CD14-positive monocyte (primary cell): ENCODE results near the gene METTL21A. TPM values are rescaled to one million over a fixed set of nuclear protein-coding genes. Genes with fewer than 3 reads are reported as not detected.
"Not testable (repeated sequence)": the region's sequence is repeated elsewhere in the genome, so short reads cannot be mapped to it uniquely, and the experiment has no call there.

Experiments used
- DNase-seq, 3 donors: peaks; one replicate each; pipeline ENCODE4 v3.0.0-alpha.2; 2011 to 2022
- H2AFZ ChIP-seq: 2 replicates; pipeline ENCODE4 v1.6.0; 2012; ENCODE audit warnings: mild to moderate bottlenecking, low read depth, low read length, inconsistent platforms; ENCODE audit not compliant: insufficient read depth, poor library complexity, severe bottlenecking
- H3K27ac ChIP-seq, 2 donors: 1 replicate in 1 of 2; 2 replicates in 1 of 2; pipeline ENCODE4 v1.5.1; 2012 to 2013; ENCODE audit warnings: low read length in 2 of 2, control low read depth in 1 of 2, inconsistent platforms in 1 of 2, low read depth in 1 of 2, mild to moderate bottlenecking in 1 of 2
- H3K27me3 ChIP-seq, 2 donors: one replicate each; pipeline versions ENCODE4 v1.6.0 to v1.6.1; 2011 to 2013; ENCODE audit warnings: low read length in 2 of 2; ENCODE audit not compliant: control insufficient read depth in 2 of 2, insufficient read depth in 2 of 2
- H3K36me3 ChIP-seq, 2 donors: replicated peaks in 1 of 2; 1 replicate in 1 of 2; 2 replicates in 1 of 2; pipeline versions ENCODE4 v1.5.1 to v1.6.1; 2012 to 2013; ENCODE audit warnings: low read length in 2 of 2, control low read depth in 1 of 2, inconsistent platforms in 1 of 2, mild to moderate bottlenecking in 1 of 2; ENCODE audit not compliant: insufficient read depth in 2 of 2, control insufficient read depth in 1 of 2
- H3K4me1 ChIP-seq, 2 donors: 1 replicate in 1 of 2; 2 replicates in 1 of 2; pipeline versions ENCODE4 v1.5.1 to v1.6.1; 2012 to 2013; ENCODE audit warnings: low read length in 2 of 2, control low read depth in 1 of 2, inconsistent platforms in 1 of 2, mild to moderate bottlenecking in 1 of 2, moderate library complexity in 1 of 2; ENCODE audit not compliant: insufficient read depth in 2 of 2, control insufficient read depth in 1 of 2
- H3K4me2 ChIP-seq: replicated peaks from 2 replicates; pipeline ENCODE3; 2012; ENCODE audit warnings: low read length, moderate library complexity, mild to moderate bottlenecking; ENCODE audit not compliant: poor library complexity, severe bottlenecking; ENCODE audit errors: extremely low read depth
- H3K4me3 ChIP-seq, 3 experiments: fragments of 200-600 bp in 1 of 3; sonication (generic) in 1 of 3; replicated peaks in 1 of 3; 1 replicate in 2 of 3; 2 replicates in 1 of 3; pipeline ENCODE4 v1.5.1; 2011 to 2013; ENCODE audit warnings: low read length in 3 of 3, mild to moderate bottlenecking in 3 of 3, control low read depth in 2 of 3, low read depth in 2 of 3, inconsistent platforms in 1 of 3, moderate library complexity in 1 of 3
- H3K79me2 ChIP-seq: 2 replicates; pipeline ENCODE4 v1.6.0; 2012; ENCODE audit warnings: mild to moderate bottlenecking, control low read depth, inconsistent platforms, low read length, moderate library complexity; ENCODE audit not compliant: insufficient read depth
- H3K9ac ChIP-seq: 2 replicates; pipeline ENCODE4 v1.6.0; 2017; ENCODE audit warnings: low read length, mild to moderate bottlenecking; ENCODE audit not compliant: insufficient read depth, poor library complexity, severe bottlenecking
- H3K9me3 ChIP-seq, 2 donors: replicated peaks in 1 of 2; 1 replicate in 1 of 2; 2 replicates in 1 of 2; pipeline versions ENCODE4 v1.5.1 to v1.6.1; 2012 to 2013; ENCODE audit warnings: low read length in 2 of 2, control low read depth in 1 of 2; ENCODE audit not compliant: control insufficient read depth in 1 of 2, insufficient read depth in 1 of 2
- H4K20me1 ChIP-seq: 2 replicates; pipeline ENCODE4 v1.6.0; 2012; ENCODE audit warnings: mild to moderate bottlenecking, low read length, control low read depth, moderate library complexity; ENCODE audit not compliant: insufficient read depth
- H3K27ac Mint-ChIP-seq, 7 donors: one replicate each; pipeline ENCODE4 v1.8.0; 2020; ENCODE audit warnings: mild to moderate bottlenecking in 7 of 7, mixed read lengths in 7 of 7, moderate library complexity in 6 of 7, inconsistent platforms in 2 of 7
- H3K27me3 Mint-ChIP-seq, 3 donors: one replicate each; pipeline ENCODE4 v1.8.0; 2021 to 2022; ENCODE audit warnings: low read depth in 3 of 3, mild to moderate bottlenecking in 3 of 3, mixed read lengths in 3 of 3, moderate library complexity in 3 of 3, inconsistent platforms in 1 of 3
- H3K36me3 Mint-ChIP-seq, 2 donors: one replicate each; pipeline ENCODE4 v1.8.0; 2020; ENCODE audit warnings: mixed read lengths in 2 of 2, inconsistent platforms in 1 of 2, mild to moderate bottlenecking in 1 of 2
- H3K4me1 Mint-ChIP-seq: one replicate; pipeline ENCODE4 v1.8.0; 2020; ENCODE audit warnings: mild to moderate bottlenecking, mixed read lengths
- H3K4me3 Mint-ChIP-seq, 2 donors: one replicate each; pipeline ENCODE4 v1.8.0; 2020; ENCODE audit warnings: mild to moderate bottlenecking in 2 of 2, mixed read lengths in 2 of 2, moderate library complexity in 1 of 2
- H3K9me3 Mint-ChIP-seq, 7 donors: one replicate each; pipeline ENCODE4 v1.8.0; 2020 to 2022; ENCODE audit warnings: mixed read lengths in 7 of 7, mild to moderate bottlenecking in 6 of 7, moderate library complexity in 6 of 7, inconsistent platforms in 2 of 7
- CTCF ChIP-seq: fragments of 200-600 bp; IDR thresholded peaks from one replicate; pipeline ENCODE4 v1.8.0; 2022; ENCODE audit warnings: antibody characterized with exemption, mild to moderate bottlenecking
- WGBS: methylation state at CpG from one replicate; pipeline ENCODE4 v1.1.5; 2013; ENCODE audit warnings: missing lambda C conversion rate; ENCODE audit not compliant: insufficient coverage; 5-methylcytosine and 5-hydroxymethylcytosine counted together
- intact Hi-C, 2 donors: fragments of 100-400 bp; cut with micrococcal nuclease; formaldehyde crosslinking; loops; one replicate each; pipeline versions ENCODE4 v1.15.0 to v1.15.1; 2023
- polyA plus RNA-seq, 3 donors: library from polyadenylated mRNA; depleted of rRNA in 1 of 3; unstranded in 2 of 3; stranded (reverse) in 1 of 3; fragments of 300-500 nt in 2 of 3; fragments of >200 nt in 1 of 3; fragmentation: Illumina TruSeq in 2 of 3; gene quantifications; 1 replicate in 2 of 3; 2 replicates in 1 of 3; pipeline ENCODE4 v1.2.3, GENCODE V29; 2012 to 2021

METTL21A gene
- polyA plus RNA-seq, 3 donors, result 13.5 to 47.0 (median 44.7) TPM

DNA sequence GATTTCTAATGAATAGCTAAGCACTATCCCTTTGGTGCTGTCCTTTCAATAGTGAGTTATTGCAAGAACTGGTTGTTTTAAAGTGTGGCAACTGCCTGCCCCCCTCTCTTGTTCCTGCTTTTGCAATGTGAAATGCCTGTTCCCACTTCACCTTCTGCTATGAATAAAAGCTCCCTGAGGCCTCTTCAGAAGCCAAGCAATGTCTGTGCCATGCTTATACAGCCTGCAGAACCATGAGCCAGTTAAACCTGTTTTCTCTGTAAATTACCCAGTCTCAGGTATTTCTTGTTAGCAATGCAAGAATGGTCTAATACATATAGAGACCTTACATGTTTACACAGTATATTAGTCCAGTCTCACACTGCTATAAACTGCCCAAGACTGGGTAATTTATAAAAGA, 15.0 kb upstream of the METTL21A start:
- H3K27ac Mint-ChIP-seq, result no peak overlapping the region
- Histone ChIP-seq H3K4me3 (no peak overlapping the region), H3K36me3 (no peaks in the 10 kb centered on the region), H2AFZ (no peak overlapping the region), H3K9me3 (peaks cover 19 to 23% of the 10 kb centered on the region in 2 donors), H3K4me1 (peaks cover 18% of the 10 kb centered on the region in 2 donors), H3K4me2 (no peak overlapping the region), H4K20me1 (no peaks in the 10 kb centered on the region), H3K27me3 (no peaks in the 10 kb centered on the region), H3K27ac (no peak overlapping the region), H3K9ac (no peak overlapping the region), H3K79me2 (no peaks in the 10 kb centered on the region)
- peaks cover 0 to 2% of the 10 kb centered on the region in 2 donors for H3K36me3 Mint-ChIP-seq
- no peak for DNase-seq
- H3K9me3 Mint-ChIP-seq, result peaks cover 9 to 23% (median 19%) of the 10 kb centered on the region in 7 donors
- peaks cover 15% of the 10 kb centered on the region for H3K4me1 Mint-ChIP-seq
- H3K27me3 Mint-ChIP-seq, result peaks cover 0 to 1% (median 1%) of the 10 kb centered on the region in 3 donors
- H3K4me3 Mint-ChIP-seq, result no peak overlapping the region
- intact Hi-C loops, result no loop called here
- TF ChIP-seq CTCF, result no peak

GRCh38 chr2:207639288-207639687, 14.1 kb upstream of the METTL21A start:
- H2AFZ ChIP-seq, H3K36me3 Mint-ChIP-seq, H4K20me1 ChIP-seq, H3K36me3 ChIP-seq, H3K27ac ChIP-seq, H3K4me3 Mint-ChIP-seq, H3K4me2 ChIP-seq, H3K27me3 ChIP-seq, H3K9ac ChIP-seq, H3K79me2 ChIP-seq, H3K27ac Mint-ChIP-seq, H3K4me3 ChIP-seq, H3K27me3 Mint-ChIP-seq, intact Hi-C loops, DNase-seq: not testable (repeated sequence)
- Mint-ChIP-seq H3K4me1 (peaks cover 17% of the 10 kb centered on the region), H3K9me3 (peaks cover 9 to 23% (median 19%) of the 10 kb centered on the region in 7 donors)
- H3K4me1 ChIP-seq, result peaks cover 23 to 26% of the 10 kb centered on the region in 2 donors
- H3K9me3 ChIP-seq, result peaks cover 19 to 23% of the 10 kb centered on the region in 2 donors
- WGBS, result no CpG with 5 or more reads among the region's 3 CpGs
